SK-N-SH treated with all-trans-retinoic acid at 6 μM for 48 hours (cell line): Measurements from ENCODE around the gene EIF3A.

Experiments
- ATAC-seq: fragments of 200-7000 bp; cut with Tn5 transposase; 3 replicates; pipeline ENCODE4 v1.9.1; 2020; ENCODE audit warnings: mild to moderate bottlenecking, moderate library complexity
- CSDC2 ChIP-seq: fragments of 250-450 bp; sonication (Bioruptor Pico); IDR thresholded peaks from 2 replicates; pipeline ENCODE4 v1.5.0; 2020; ENCODE audit warnings: mild to moderate bottlenecking, moderate library complexity
- ESRRG ChIP-seq: fragments of 250-450 bp; sonication (Bioruptor Pico); IDR thresholded peaks from 2 replicates; pipeline ENCODE4 v1.6.1; 2021; ENCODE audit warnings: mild to moderate bottlenecking
- ISL1 ChIP-seq: fragments of 250-450 bp; sonication (Bioruptor Pico); IDR thresholded peaks from 2 replicates; pipeline ENCODE4 v2.1.2; 2022; ENCODE audit warnings: mild to moderate bottlenecking, moderate library complexity
- OSR1 ChIP-seq: fragments of 250-450 bp; sonication (Bioruptor Pico); IDR thresholded peaks from 2 replicates; pipeline ENCODE4 v1.8.0; 2022; ENCODE audit warnings: moderate library complexity, mild to moderate bottlenecking, inconsistent platforms
- PPARA ChIP-seq: fragments of 250-450 bp; sonication (Bioruptor Pico); IDR thresholded peaks from 2 replicates; pipeline ENCODE4 v1.5.0; 2020; ENCODE audit warnings: mild to moderate bottlenecking, borderline replicate concordance
- TCF4 ChIP-seq: fragments of 250-450 bp; sonication (Bioruptor Pico); IDR thresholded peaks from 2 replicates; pipeline ENCODE4 v1.8.0; 2021; ENCODE audit warnings: mild to moderate bottlenecking, moderate library complexity, borderline replicate concordance
- TOX ChIP-seq: fragments of 250-450 bp; sonication (Bioruptor Pico); IDR thresholded peaks from 2 replicates; pipeline ENCODE4 v1.8.0; 2021; ENCODE audit warnings: mild to moderate bottlenecking, moderate library complexity, borderline replicate concordance
- ZC3H10 ChIP-seq: fragments of 250-450 bp; sonication (Bioruptor Pico); IDR thresholded peaks from 2 replicates; pipeline ENCODE4 v1.5.1; 2021; ENCODE audit warnings: mild to moderate bottlenecking, moderate library complexity
- ZFP3 ChIP-seq: fragments of 250-450 bp; sonication (Bioruptor Pico); IDR thresholded peaks from 2 replicates; pipeline ENCODE4 v1.5.0; 2020; ENCODE audit warnings: mild to moderate bottlenecking, moderate library complexity
- ZFP30 ChIP-seq: fragments of 450-650 bp; formaldehyde crosslinking; IDR thresholded peaks from 2 replicates; pipeline ENCODE4 v1.5.0; 2022; ENCODE audit warnings: mild to moderate bottlenecking, moderate library complexity
- ZNF565 ChIP-seq: fragments of 450-650 bp; formaldehyde crosslinking; conservative IDR thresholded peaks from 2 replicates; pipeline ENCODE4 v1.5.0; 2020; ENCODE audit warnings: low read depth, mild to moderate bottlenecking, moderate library complexity
- ZNF70 ChIP-seq: fragments of 450-650 bp; formaldehyde crosslinking; IDR thresholded peaks from 2 replicates; pipeline ENCODE4 v1.5.0; 2020; ENCODE audit warnings: mild to moderate bottlenecking, moderate library complexity
- ZNF8 ChIP-seq: fragments of 450-650 bp; formaldehyde crosslinking; IDR thresholded peaks from 2 replicates; pipeline ENCODE4 v1.5.0; 2020; ENCODE audit warnings: mild to moderate bottlenecking, moderate library complexity
- TF ChIP-seq, protein P1 (sequence below): fragments of 250-450 bp; sonication (Bioruptor Pico); IDR thresholded peaks from 2 replicates; pipeline ENCODE4 v1.5.1; 2021; ENCODE audit warnings: mild to moderate bottlenecking, moderate library complexity
- TF ChIP-seq, protein P2 (sequence below): fragments of 250-450 bp; sonication (Bioruptor Pico); IDR thresholded peaks from 2 replicates; pipeline ENCODE4 v1.8.0; 2021; ENCODE audit warnings: low read depth, mild to moderate bottlenecking, moderate library complexity, borderline replicate concordance
- TF ChIP-seq, protein P3 (sequence below): fragments of 250-450 bp; sonication (Bioruptor Pico); IDR thresholded peaks from 2 replicates; pipeline ENCODE4 v1.8.0; 2020; ENCODE audit warnings: mild to moderate bottlenecking, moderate library complexity, borderline replicate concordance
- TF ChIP-seq, protein P4 (sequence below): fragments of 250-450 bp; sonication (Bioruptor Pico); IDR thresholded peaks from 2 replicates; pipeline ENCODE4 v1.5.1; 2020; ENCODE audit warnings: low read depth, mild to moderate bottlenecking, moderate library complexity
- TF ChIP-seq, protein P5 (sequence below): fragments of 250-450 bp; sonication (Bioruptor Pico); IDR thresholded peaks from 2 replicates; pipeline ENCODE4 v1.5.0; 2020; ENCODE audit warnings: mild to moderate bottlenecking, moderate library complexity

The EIF3A gene

DNA sequence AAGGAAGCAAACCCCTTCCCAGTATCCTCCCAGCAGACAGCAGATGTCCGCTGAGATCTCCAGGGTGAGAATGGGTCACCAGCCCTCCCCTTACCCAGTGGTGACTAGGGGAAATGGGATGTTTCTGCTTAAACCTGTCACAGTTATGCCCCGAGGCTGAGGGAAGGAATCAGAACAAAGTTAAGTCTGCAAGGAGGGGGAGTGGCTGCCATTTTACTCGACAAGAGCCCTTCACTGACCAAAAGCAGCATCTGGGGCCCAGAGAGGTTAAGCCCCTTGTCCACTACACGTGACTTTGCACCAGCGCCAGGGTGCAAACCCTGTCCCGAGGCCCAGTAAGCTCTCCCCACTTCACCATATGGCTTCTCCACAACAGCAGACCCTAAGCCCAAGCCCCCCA lies 55.7 kb downstream of the EIF3A start:
- TF ChIP-seq PPARA (CRISPR knock-in tag): no peak
- TF ChIP-seq TCF4 (CRISPR knock-in tag): no peak
- TF ChIP-seq TOX (CRISPR knock-in tag): no peak
- TF ChIP-seq, protein P1, sequence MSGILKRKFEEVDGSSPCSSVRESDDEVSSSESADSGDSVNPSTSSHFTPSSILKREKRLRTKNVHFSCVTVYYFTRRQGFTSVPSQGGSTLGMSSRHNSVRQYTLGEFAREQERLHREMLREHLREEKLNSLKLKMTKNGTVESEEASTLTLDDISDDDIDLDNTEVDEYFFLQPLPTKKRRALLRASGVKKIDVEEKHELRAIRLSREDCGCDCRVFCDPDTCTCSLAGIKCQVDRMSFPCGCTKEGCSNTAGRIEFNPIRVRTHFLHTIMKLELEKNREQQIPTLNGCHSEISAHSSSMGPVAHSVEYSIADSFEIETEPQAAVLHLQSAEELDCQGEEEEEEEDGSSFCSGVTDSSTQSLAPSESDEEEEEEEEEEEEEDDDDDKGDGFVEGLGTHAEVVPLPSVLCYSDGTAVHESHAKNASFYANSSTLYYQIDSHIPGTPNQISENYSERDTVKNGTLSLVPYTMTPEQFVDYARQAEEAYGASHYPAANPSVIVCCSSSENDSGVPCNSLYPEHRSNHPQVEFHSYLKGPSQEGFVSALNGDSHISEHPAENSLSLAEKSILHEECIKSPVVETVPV: no peak
- TF ChIP-seq OSR1 (CRISPR knock-in tag): no peak
- no peak for TF ChIP-seq ZNF8 (CRISPR knock-in tag)
- TF ChIP-seq ZNF565 (CRISPR knock-in tag): no peak
- TF ChIP-seq, protein P2, sequence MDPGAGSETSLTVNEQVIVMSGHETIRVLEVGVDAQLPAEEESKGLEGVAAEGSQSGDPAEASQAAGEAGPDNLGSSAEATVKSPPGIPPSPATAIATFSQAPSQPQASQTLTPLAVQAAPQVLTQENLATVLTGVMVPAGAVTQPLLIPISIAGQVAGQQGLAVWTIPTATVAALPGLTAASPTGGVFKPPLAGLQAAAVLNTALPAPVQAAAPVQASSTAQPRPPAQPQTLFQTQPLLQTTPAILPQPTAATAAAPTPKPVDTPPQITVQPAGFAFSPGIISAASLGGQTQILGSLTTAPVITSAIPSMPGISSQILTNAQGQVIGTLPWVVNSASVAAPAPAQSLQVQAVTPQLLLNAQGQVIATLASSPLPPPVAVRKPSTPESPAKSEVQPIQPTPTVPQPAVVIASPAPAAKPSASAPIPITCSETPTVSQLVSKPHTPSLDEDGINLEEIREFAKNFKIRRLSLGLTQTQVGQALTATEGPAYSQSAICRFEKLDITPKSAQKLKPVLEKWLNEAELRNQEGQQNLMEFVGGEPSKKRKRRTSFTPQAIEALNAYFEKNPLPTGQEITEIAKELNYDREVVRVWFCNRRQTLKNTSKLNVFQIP (CRISPR knock-in tag): no peak
- TF ChIP-seq, protein P3, sequence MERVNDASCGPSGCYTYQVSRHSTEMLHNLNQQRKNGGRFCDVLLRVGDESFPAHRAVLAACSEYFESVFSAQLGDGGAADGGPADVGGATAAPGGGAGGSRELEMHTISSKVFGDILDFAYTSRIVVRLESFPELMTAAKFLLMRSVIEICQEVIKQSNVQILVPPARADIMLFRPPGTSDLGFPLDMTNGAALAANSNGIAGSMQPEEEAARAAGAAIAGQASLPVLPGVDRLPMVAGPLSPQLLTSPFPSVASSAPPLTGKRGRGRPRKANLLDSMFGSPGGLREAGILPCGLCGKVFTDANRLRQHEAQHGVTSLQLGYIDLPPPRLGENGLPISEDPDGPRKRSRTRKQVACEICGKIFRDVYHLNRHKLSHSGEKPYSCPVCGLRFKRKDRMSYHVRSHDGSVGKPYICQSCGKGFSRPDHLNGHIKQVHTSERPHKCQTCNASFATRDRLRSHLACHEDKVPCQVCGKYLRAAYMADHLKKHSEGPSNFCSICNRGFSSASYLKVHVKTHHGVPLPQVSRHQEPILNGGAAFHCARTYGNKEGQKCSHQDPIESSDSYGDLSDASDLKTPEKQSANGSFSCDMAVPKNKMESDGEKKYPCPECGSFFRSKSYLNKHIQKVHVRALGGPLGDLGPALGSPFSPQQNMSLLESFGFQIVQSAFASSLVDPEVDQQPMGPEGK (CRISPR knock-in tag): no peak
- no peak for TF ChIP-seq ZC3H10 (CRISPR knock-in tag)
- no peak for TF ChIP-seq ISL1
- no peak for TF ChIP-seq ESRRG (CRISPR knock-in tag)
- TF ChIP-seq, protein P4, sequence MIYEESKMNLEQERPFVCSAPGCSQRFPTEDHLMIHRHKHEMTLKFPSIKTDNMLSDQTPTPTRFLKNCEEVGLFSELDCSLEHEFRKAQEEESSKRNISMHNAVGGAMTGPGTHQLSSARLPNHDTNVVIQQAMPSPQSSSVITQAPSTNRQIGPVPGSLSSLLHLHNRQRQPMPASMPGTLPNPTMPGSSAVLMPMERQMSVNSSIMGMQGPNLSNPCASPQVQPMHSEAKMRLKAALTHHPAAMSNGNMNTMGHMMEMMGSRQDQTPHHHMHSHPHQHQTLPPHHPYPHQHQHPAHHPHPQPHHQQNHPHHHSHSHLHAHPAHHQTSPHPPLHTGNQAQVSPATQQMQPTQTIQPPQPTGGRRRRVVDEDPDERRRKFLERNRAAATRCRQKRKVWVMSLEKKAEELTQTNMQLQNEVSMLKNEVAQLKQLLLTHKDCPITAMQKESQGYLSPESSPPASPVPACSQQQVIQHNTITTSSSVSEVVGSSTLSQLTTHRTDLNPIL: no peak
- TF ChIP-seq, protein P5, sequence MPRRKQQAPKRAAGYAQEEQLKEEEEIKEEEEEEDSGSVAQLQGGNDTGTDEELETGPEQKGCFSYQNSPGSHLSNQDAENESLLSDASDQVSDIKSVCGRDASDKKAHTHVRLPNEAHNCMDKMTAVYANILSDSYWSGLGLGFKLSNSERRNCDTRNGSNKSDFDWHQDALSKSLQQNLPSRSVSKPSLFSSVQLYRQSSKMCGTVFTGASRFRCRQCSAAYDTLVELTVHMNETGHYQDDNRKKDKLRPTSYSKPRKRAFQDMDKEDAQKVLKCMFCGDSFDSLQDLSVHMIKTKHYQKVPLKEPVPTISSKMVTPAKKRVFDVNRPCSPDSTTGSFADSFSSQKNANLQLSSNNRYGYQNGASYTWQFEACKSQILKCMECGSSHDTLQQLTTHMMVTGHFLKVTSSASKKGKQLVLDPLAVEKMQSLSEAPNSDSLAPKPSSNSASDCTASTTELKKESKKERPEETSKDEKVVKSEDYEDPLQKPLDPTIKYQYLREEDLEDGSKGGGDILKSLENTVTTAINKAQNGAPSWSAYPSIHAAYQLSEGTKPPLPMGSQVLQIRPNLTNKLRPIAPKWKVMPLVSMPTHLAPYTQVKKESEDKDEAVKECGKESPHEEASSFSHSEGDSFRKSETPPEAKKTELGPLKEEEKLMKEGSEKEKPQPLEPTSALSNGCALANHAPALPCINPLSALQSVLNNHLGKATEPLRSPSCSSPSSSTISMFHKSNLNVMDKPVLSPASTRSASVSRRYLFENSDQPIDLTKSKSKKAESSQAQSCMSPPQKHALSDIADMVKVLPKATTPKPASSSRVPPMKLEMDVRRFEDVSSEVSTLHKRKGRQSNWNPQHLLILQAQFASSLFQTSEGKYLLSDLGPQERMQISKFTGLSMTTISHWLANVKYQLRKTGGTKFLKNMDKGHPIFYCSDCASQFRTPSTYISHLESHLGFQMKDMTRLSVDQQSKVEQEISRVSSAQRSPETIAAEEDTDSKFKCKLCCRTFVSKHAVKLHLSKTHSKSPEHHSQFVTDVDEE (CRISPR knock-in tag): no peak
- no peak for TF ChIP-seq ZFP30 (CRISPR knock-in tag)
- TF ChIP-seq CSDC2: no peak
- ATAC-seq: no peak

DNA sequence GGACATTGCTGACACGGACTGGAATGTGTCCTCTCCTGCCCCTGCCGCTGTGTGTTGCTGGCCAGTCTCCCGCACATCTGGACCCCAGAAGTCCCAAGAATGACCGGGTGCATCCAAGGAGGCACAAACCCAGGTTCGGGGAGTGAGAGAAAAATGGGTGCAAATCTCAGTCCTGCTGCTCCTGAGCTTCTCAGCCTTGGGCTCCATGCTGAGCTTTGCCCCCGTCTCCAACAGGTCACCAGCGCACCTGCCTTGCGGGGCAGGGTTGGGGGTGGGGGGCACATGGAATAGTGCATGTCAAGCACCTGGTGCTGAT lies 57.1 kb downstream of the EIF3A start:
- TF ChIP-seq, protein P5 (CRISPR knock-in tag): 0 out of 2 replicates have a peak, but pooled peaks have one; percentile 11
- TF ChIP-seq TCF4 (CRISPR knock-in tag) (peak; percentile 54), ZFP3 (CRISPR knock-in tag) (no peak), ZNF70 (CRISPR knock-in tag) (peak; percentile 64)
- no peak for ATAC-seq
